GM12872 (cell line): ENCODE data around the gene DDX17.

Experiments
- CTCF ChIP-seq: IDR thresholded peaks from 3 replicates; pipeline ENCODE4 v1.5.1; 2011; ENCODE audit warnings: low read depth, mild to moderate bottlenecking, low read length, moderate library complexity; ENCODE audit not compliant: insufficient read depth

The DDX17 gene

GRCh38 chr22:38454353-38455075 is 51.6 kb downstream of the DDX17 start:
- no peak for TF ChIP-seq CTCF

- TF ChIP-seq CTCF, result no peak
These were observed 52.1 kb downstream of the DDX17 start for GRCh38 chr22:38453996-38454352.

GRCh38 chr22:38453066-38453672 is 52.9 kb downstream of the DDX17 start:
- TF ChIP-seq CTCF, result no peak

GRCh38 chr22:38452373-38453065 is 53.6 kb downstream of the DDX17 start:
- no peak for TF ChIP-seq CTCF

GRCh38 chr22:38451864-38452263 is 54.2 kb downstream of the DDX17 start:
- no peak for TF ChIP-seq CTCF

GRCh38 chr22:38451404-38451803 is 54.7 kb downstream of the DDX17 start:
- TF ChIP-seq CTCF, result no peak

GRCh38 chr22:38450234-38450797 is 55.8 kb downstream of the DDX17 start:
- no peak for TF ChIP-seq CTCF
